Endothelial cell of umbilical vein (primary cell): ENCODE data around the gene THSD4.

ENCODE experiments used
- EZH2 ChIP-seq: IDR thresholded peaks from 2 replicates; pipeline ENCODE4 v1.6.1; 2012; ENCODE audit warnings: borderline replicate concordance, low read depth, mild to moderate bottlenecking, moderate library complexity, low read length, inconsistent platforms; ENCODE audit not compliant: severe bottlenecking
- GATA2 ChIP-seq: IDR thresholded peaks from 2 replicates; pipeline ENCODE4 v1.7.0; 2011; ENCODE audit warnings: low read depth, mild to moderate bottlenecking, moderate library complexity, mixed read lengths, low read length; ENCODE audit not compliant: insufficient read length, insufficient read depth
- JUN ChIP-seq: IDR thresholded peaks from 2 replicates; pipeline ENCODE4 v1.6.1; 2011; ENCODE audit warnings: borderline replicate concordance, low read depth; ENCODE audit not compliant: insufficient read length, insufficient read depth
- MYC ChIP-seq: IDR thresholded peaks from one replicate; pipeline ENCODE4 v1.6.1; 2011; ENCODE audit warnings: mild to moderate bottlenecking, low read depth, low read length
- POLR2A ChIP-seq: IDR thresholded peaks from 2 replicates; pipeline ENCODE4 v1.6.1; 2012; ENCODE audit warnings: low read depth, mild to moderate bottlenecking, control low read depth, low read length
- POLR2AphosphoS5 ChIP-seq: IDR thresholded peaks from 2 replicates; pipeline ENCODE4 v1.6.1; 2012; ENCODE audit warnings: low read depth, mild to moderate bottlenecking, control low read depth, low read length, moderate library complexity; ENCODE audit not compliant: insufficient read depth
- TF ChIP-seq, protein P1 (sequence below), 2 donors: IDR thresholded peaks; 1 replicate in 1 of 2; 2 replicates in 1 of 2; pipeline ENCODE4 v1.5.1; 2011; ENCODE audit warnings: low read length in 2 of 2, mild to moderate bottlenecking in 2 of 2, moderate library complexity in 2 of 2, control low read depth in 1 of 2, inconsistent platforms in 1 of 2, low read depth in 1 of 2; ENCODE audit not compliant: insufficient read depth in 1 of 2; ENCODE audit errors: extremely low read depth in 1 of 2
- TF ChIP-seq, protein P2 (sequence below): IDR thresholded peaks from 2 replicates; pipeline ENCODE4 v1.6.1; 2011; ENCODE audit not compliant: insufficient read depth, insufficient read length

DNA sequence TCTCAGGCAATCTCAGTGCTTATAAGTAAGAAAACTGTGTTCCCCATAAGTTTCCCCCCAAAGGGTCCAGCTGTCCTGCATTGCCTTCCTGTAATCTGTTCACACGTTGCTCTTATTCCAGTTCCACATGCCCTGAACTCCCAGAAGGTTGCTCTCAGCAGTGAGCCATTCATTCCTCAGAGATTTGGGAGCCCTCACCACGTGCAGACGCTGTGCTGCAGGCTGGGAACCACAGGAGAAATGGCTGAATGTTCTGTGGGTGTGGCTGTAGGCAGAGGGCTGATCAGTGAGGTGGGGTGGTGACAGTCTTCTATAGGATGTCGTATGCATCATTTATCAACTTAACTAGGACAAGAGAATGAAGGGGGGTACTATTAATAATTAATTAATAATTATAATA, 3.3 kb upstream of the THSD4 start:
- TF ChIP-seq, protein P1, sequence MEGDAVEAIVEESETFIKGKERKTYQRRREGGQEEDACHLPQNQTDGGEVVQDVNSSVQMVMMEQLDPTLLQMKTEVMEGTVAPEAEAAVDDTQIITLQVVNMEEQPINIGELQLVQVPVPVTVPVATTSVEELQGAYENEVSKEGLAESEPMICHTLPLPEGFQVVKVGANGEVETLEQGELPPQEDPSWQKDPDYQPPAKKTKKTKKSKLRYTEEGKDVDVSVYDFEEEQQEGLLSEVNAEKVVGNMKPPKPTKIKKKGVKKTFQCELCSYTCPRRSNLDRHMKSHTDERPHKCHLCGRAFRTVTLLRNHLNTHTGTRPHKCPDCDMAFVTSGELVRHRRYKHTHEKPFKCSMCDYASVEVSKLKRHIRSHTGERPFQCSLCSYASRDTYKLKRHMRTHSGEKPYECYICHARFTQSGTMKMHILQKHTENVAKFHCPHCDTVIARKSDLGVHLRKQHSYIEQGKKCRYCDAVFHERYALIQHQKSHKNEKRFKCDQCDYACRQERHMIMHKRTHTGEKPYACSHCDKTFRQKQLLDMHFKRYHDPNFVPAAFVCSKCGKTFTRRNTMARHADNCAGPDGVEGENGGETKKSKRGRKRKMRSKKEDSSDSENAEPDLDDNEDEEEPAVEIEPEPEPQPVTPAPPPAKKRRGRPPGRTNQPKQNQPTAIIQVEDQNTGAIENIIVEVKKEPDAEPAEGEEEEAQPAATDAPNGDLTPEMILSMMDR (IDR thresholded peaks at IDR 0.05; ENCODE audit: extremely low read depth in 1 of 2, insufficient read depth in 1 of 2, low read depth in 1 of 2, low read length in 2 of 2) = no peak
- TF ChIP-seq POLR2A (no peak), POLR2AphosphoS5 (no peak), EZH2 (no peak), GATA2 (no peak), JUN (no peak), MYC (no peak)
- TF ChIP-seq, protein P2, sequence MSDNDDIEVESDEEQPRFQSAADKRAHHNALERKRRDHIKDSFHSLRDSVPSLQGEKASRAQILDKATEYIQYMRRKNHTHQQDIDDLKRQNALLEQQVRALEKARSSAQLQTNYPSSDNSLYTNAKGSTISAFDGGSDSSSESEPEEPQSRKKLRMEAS = no peak
